IMR-90 (cell line): ENCODE results near the gene MEP1B. TPM values are rescaled to one million over a fixed set of nuclear protein-coding genes. Genes with fewer than 3 reads are reported as not detected.

Experiments
- ATAC-seq: fragments of 200-7000 bp; cut with Tn5 transposase; 2 replicates; pipeline ENCODE4 v1.9.1; 2020; ENCODE audit warnings: low read depth, mild to moderate bottlenecking, moderate library complexity
- BruUV-seq: library from RNA; stranded (reverse); fragments of 400-500 nt; replicated peaks from 2 replicates; lab custom pipeline; 2021; lab: Mats Ljungman, UMichigan
- CTCF ChIA-PET: fragments of 300-600 bp; formaldehyde crosslinking; extraction: SDS; loops from one replicate; lab custom pipeline; 2021; ENCODE audit warnings: antibody characterized with exemption; lab: Yijun Ruan, JAX
- POLR2A ChIA-PET: fragments of 300-600 bp; sonication (Branson Sonifier 250); formaldehyde crosslinking; loops from one replicate; lab custom pipeline; 2022; ENCODE audit warnings: antibody characterized with exemption; ENCODE audit not compliant: unreplicated experiment; lab: Charles Lee
- DNase-seq: peaks from one replicate; pipeline ENCODE4 v3.0.0; 2013
- H2AFZ ChIP-seq: replicated peaks from 2 replicates; pipeline ENCODE3; 2013; ENCODE audit warnings: low read length, mild to moderate bottlenecking; ENCODE audit not compliant: poor library complexity
- H2AK5ac ChIP-seq: 2 replicates; pipeline ENCODE4 v1.6.1; 2013; ENCODE audit warnings: low read depth, low read length, inconsistent platforms
- H2AK9ac ChIP-seq: replicated peaks from 2 replicates; pipeline ENCODE3; 2013; ENCODE audit warnings: mild to moderate bottlenecking, low read depth, low read length, moderate library complexity; ENCODE audit not compliant: poor library complexity
- H2BK120ac ChIP-seq: 2 replicates; pipeline ENCODE4 v1.6.1; 2013; ENCODE audit warnings: low read depth, low read length, inconsistent platforms
- H2BK15ac ChIP-seq: 3 replicates; pipeline ENCODE4 v1.6.1; 2013; ENCODE audit warnings: low read depth, low read length, inconsistent platforms
- H2BK20ac ChIP-seq: 2 replicates; pipeline ENCODE4 v1.6.1; 2013; ENCODE audit warnings: low read depth, mild to moderate bottlenecking, inconsistent platforms, low read length, moderate library complexity
- H2BK5ac ChIP-seq: 2 replicates; pipeline ENCODE4 v1.6.1; 2013; ENCODE audit warnings: mild to moderate bottlenecking, low read depth, low read length, inconsistent platforms; ENCODE audit not compliant: poor library complexity, severe bottlenecking
- H3K14ac ChIP-seq: replicated peaks from 2 replicates; pipeline ENCODE4 v1.6.1; 2013; ENCODE audit warnings: low read depth, low read length, inconsistent platforms
- H3K18ac ChIP-seq: 2 replicates; pipeline ENCODE4 v1.6.1; 2013; ENCODE audit warnings: low read depth, low read length, control low read depth
- H3K23ac ChIP-seq: 2 replicates; pipeline ENCODE4 v1.6.1; 2013; ENCODE audit warnings: low read depth, low read length, inconsistent platforms
- H3K27ac ChIP-seq: 2 replicates; pipeline ENCODE4 v1.5.1; 2013; ENCODE audit warnings: mild to moderate bottlenecking, control low read depth, low read length; ENCODE audit not compliant: insufficient read depth
- H3K27me3 ChIP-seq: 2 replicates; pipeline ENCODE4 v1.6.1; 2013; ENCODE audit warnings: low read length; ENCODE audit not compliant: control insufficient read depth, insufficient read depth
- H3K36me3 ChIP-seq: 2 replicates; pipeline ENCODE4 v1.6.1; 2013; ENCODE audit warnings: low read length, mixed read lengths; ENCODE audit not compliant: control insufficient read depth, insufficient read depth
- H3K4ac ChIP-seq: 2 replicates; pipeline ENCODE4 v1.6.1; 2013; ENCODE audit warnings: low read depth, low read length, inconsistent platforms
- H3K4me1 ChIP-seq: 2 replicates; pipeline ENCODE4 v1.6.1; 2013; ENCODE audit warnings: low read length, mixed read lengths; ENCODE audit not compliant: control insufficient read depth, insufficient read depth
- H3K4me2 ChIP-seq: 2 replicates; pipeline ENCODE4 v1.6.1; 2013; ENCODE audit warnings: low read depth, mild to moderate bottlenecking, control low read depth, low read length, moderate library complexity
- H3K4me3 ChIP-seq: 2 replicates; pipeline ENCODE4 v1.5.1; 2013; ENCODE audit warnings: low read depth, mild to moderate bottlenecking, control low read depth, low read length, moderate library complexity; ENCODE audit not compliant: insufficient read depth
- H3K56ac ChIP-seq: 2 replicates; pipeline ENCODE4 v1.6.1; 2013; ENCODE audit warnings: low read length, inconsistent platforms; ENCODE audit not compliant: insufficient read depth; ENCODE audit errors: extremely low read depth
- H3K79me1 ChIP-seq, 2 experiments: 2 replicates each; pipeline ENCODE4 v1.6.1; 2013; ENCODE audit warnings: low read length in 2 of 2, inconsistent platforms in 1 of 2, low read depth in 1 of 2
- H3K9ac ChIP-seq: 2 replicates; pipeline ENCODE4 v1.6.1; 2013; ENCODE audit warnings: low read depth, low read length, control low read depth
- H3K9me1 ChIP-seq: 2 replicates; pipeline ENCODE4 v1.6.1; 2013; ENCODE audit warnings: low read length, inconsistent platforms; ENCODE audit not compliant: insufficient read depth
- H3K9me3 ChIP-seq: 2 replicates; pipeline ENCODE4 v1.6.1; 2013; ENCODE audit warnings: low read length; ENCODE audit not compliant: control insufficient read depth, insufficient read depth
- H4K20me1 ChIP-seq: 2 replicates; pipeline ENCODE4 v1.6.1; 2013; ENCODE audit warnings: low read length, inconsistent platforms; ENCODE audit not compliant: insufficient read depth
- H4K5ac ChIP-seq: 2 replicates; pipeline ENCODE4 v1.6.1; 2013; ENCODE audit warnings: mild to moderate bottlenecking, low read depth, low read length, control low read depth
- H4K8ac ChIP-seq, 2 experiments: 2 replicates each; pipeline ENCODE4 v1.6.1; 2013; ENCODE audit warnings: low read depth in 2 of 2, low read length in 2 of 2, control low read depth in 1 of 2, inconsistent platforms in 1 of 2
- H4K91ac ChIP-seq: 2 replicates; pipeline ENCODE4 v1.6.1; 2013; ENCODE audit warnings: low read depth, low read length, inconsistent platforms; ENCODE audit not compliant: insufficient read depth
- BHLHE40 ChIP-seq: fragments of 150-350 bp; IDR thresholded peaks from 2 replicates; pipeline ENCODE4 v1.6.1; 2016; ENCODE audit warnings: mild to moderate bottlenecking, low read depth, low read length
- CEBPB ChIP-seq: IDR thresholded peaks from 2 replicates; pipeline ENCODE4 v1.6.1; 2012; ENCODE audit warnings: low read depth, low read length, improper control_type of control experiment
- CHD1 ChIP-seq: IDR thresholded peaks from 2 replicates; pipeline ENCODE4 v1.6.1; 2012; ENCODE audit warnings: low read depth, low read length, improper control_type of control experiment
- ELK1 ChIP-seq: fragments of 150-350 bp; IDR thresholded peaks from 2 replicates; pipeline ENCODE4 v1.6.1; 2016; ENCODE audit warnings: low read depth, mild to moderate bottlenecking, low read length, moderate library complexity, borderline replicate concordance
- FOS ChIP-seq: fragments of 150-350 bp; IDR thresholded peaks from 2 replicates; pipeline ENCODE4 v1.6.1; 2016; ENCODE audit warnings: low read depth, low read length
- MAFK ChIP-seq: IDR thresholded peaks from 2 replicates; pipeline ENCODE4 v1.6.1; 2012; ENCODE audit warnings: low read depth, low read length, improper control_type of control experiment
- MAZ ChIP-seq: IDR thresholded peaks from 2 replicates; pipeline ENCODE4 v1.6.1; 2012; ENCODE audit warnings: low read depth, mild to moderate bottlenecking, low read length, improper control_type of control experiment, moderate library complexity, borderline replicate concordance
- MXI1 ChIP-seq: IDR thresholded peaks from 2 replicates; pipeline ENCODE4 v1.6.1; 2012; ENCODE audit warnings: low read depth, mild to moderate bottlenecking, low read length, moderate library complexity, borderline replicate concordance
- NFE2L2 ChIP-seq: fragments of 150-350 bp; IDR thresholded peaks from 2 replicates; pipeline ENCODE4 v1.6.1; 2016; ENCODE audit warnings: low read depth, mild to moderate bottlenecking, low read length
- POLR2A ChIP-seq: IDR thresholded peaks from 2 replicates; pipeline ENCODE4 v1.6.1; 2012; ENCODE audit warnings: mild to moderate bottlenecking, low read depth, low read length
- RAD21 ChIP-seq: IDR thresholded peaks from 2 replicates; pipeline ENCODE4 v1.6.1; 2012; ENCODE audit warnings: low read length, improper control_type of control experiment
- RCOR1 ChIP-seq: IDR thresholded peaks from 2 replicates; pipeline ENCODE4 v1.6.1; 2012; ENCODE audit warnings: mild to moderate bottlenecking, low read length, improper control_type of control experiment; ENCODE audit not compliant: insufficient replicate concordance
- RFX5 ChIP-seq: IDR thresholded peaks from 2 replicates; pipeline ENCODE4 v1.8.0; 2012; ENCODE audit warnings: low read depth, mild to moderate bottlenecking, low read length, moderate library complexity
- SMC3 ChIP-seq: fragments of 150-350 bp; IDR thresholded peaks from 2 replicates; pipeline ENCODE4 v1.6.1; 2016; ENCODE audit warnings: low read depth, mild to moderate bottlenecking, antibody characterized with exemption, low read length, moderate library complexity
- USF2 ChIP-seq: fragments of 150-350 bp; IDR thresholded peaks from 2 replicates; pipeline ENCODE4 v1.6.1; 2017; ENCODE audit warnings: mild to moderate bottlenecking, antibody characterized with exemption, low read length, low read depth
- WGBS, 2 experiments: methylation state at CpG; one replicate each; pipeline versions ENCODE4 v1.1.5 to v1.1.7; 2013; ENCODE audit warnings: missing lambda C conversion rate in 2 of 2; ENCODE audit not compliant: insufficient read length in 1 of 2; ENCODE audit errors: extremely low coverage in 2 of 2; 5-methylcytosine and 5-hydroxymethylcytosine counted together
- dilution Hi-C: fragments of 300-500 bp; cut with HindIII; formaldehyde crosslinking; loops from one replicate; pipeline ENCODE4 v1.14.3; 2018; ENCODE audit warnings: low sequenced_read_pairs; ENCODE audit not compliant: unreplicated experiment
- in situ Hi-C: fragments of 300-500 bp; cut with MboI; formaldehyde crosslinking; loops from 3 replicates; pipeline ENCODE4 v1.14.3; 2019; ENCODE audit warnings: low sequenced_read_pairs, inconsistent platforms, mixed read lengths
- intact Hi-C: fragments of 100-400 bp; cut with micrococcal nuclease; formaldehyde crosslinking; loops from 2 replicates; pipeline ENCODE4 v1.10.0; 2022
- polyA plus RNA-seq, 3 experiments: library from polyadenylated mRNA; depleted of rRNA; stranded (reverse); fragments of >200 nt; gene quantifications; 2 replicates each; pipeline ENCODE4 v1.2.3, GENCODE V29; 2012; ENCODE audit warnings: low replicate concordance in 1 of 3
- total RNA-seq: library from RNA; depleted of rRNA; stranded (reverse); fragments of >200 nt; gene quantifications from 2 replicates; pipeline ENCODE4 v1.2.3, GENCODE V29; 2012
- TF ChIP-seq, protein P1 (sequence below): conservative IDR thresholded peaks from 2 replicates; pipeline ENCODE4 v1.5.1; 2012; ENCODE audit warnings: mild to moderate bottlenecking, low read depth, low read length, improper control_type of control experiment

Gene MEP1B
- total and polyA plus RNA-seq, 2 of the 4 experiments (the other 2 are of a cell fraction): not detected

DNA sequence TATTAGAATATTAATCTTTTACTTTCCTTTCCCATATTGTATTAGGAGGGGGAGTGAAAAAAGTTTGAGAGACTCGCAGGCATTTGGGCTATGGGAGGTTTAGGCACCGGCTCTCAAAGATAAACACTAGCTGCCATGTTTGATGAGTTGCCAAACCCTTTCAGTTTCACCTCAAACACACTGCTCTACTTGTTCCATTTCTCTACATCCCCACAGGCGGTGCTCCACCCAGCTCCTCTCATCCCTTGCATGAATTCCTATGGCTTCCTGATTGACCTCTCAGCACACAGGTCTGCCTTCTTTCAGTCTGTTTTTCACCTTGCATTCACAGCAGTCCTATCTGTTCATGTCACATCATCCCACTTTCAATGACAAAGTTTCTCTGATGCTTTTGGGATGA lies 65.7 kb downstream of the MEP1B start:
- Histone ChIP-seq H3K4ac (no peak overlapping the region), H2BK20ac (no peak overlapping the region), H3K9ac (no peak overlapping the region), H3K4me1 (no peaks in the 10 kb centered on the region), H3K4me3 (no peak overlapping the region), H3K14ac (no peak overlapping the region), H3K56ac (no peak overlapping the region), H3K36me3 (no peaks in the 10 kb centered on the region), H3K23ac (no peak overlapping the region), H2BK5ac (no peak overlapping the region), H4K20me1 (no peaks in the 10 kb centered on the region), H2AK9ac (no peak overlapping the region), H2BK15ac (no peak overlapping the region), H4K5ac (no peak overlapping the region), H4K8ac (no peak overlapping the region), H3K27ac (no peak overlapping the region), H3K4me2 (no peak overlapping the region), H2BK120ac (no peak overlapping the region), H3K27me3 (peaks cover 2% of the 10 kb centered on the region), H2AFZ (no peak overlapping the region), H4K91ac (no peak overlapping the region), H3K79me1 (no peaks in the 10 kb centered on the region), H3K9me1 (no peaks in the 10 kb centered on the region), H2AK5ac (no peak overlapping the region), H3K18ac (no peak overlapping the region), H3K9me3 (no peaks in the 10 kb centered on the region)
- dilution Hi-C loops: no loop called here
- CTCF ChIA-PET: no interaction called here
- no peak for ATAC-seq
- in situ Hi-C loops: no loop called here
- no peak for DNase-seq
- 50% methylated on average over 1 of the region's 3 CpGs; no CpG with 5 or more reads in 1 of the 2 experiments for WGBS, 2 experiments
- no TSS peak for BruUV-seq
- POLR2A ChIA-PET: no interaction called here
- intact Hi-C loops: no loop called here
- TF ChIP-seq, protein P1, sequence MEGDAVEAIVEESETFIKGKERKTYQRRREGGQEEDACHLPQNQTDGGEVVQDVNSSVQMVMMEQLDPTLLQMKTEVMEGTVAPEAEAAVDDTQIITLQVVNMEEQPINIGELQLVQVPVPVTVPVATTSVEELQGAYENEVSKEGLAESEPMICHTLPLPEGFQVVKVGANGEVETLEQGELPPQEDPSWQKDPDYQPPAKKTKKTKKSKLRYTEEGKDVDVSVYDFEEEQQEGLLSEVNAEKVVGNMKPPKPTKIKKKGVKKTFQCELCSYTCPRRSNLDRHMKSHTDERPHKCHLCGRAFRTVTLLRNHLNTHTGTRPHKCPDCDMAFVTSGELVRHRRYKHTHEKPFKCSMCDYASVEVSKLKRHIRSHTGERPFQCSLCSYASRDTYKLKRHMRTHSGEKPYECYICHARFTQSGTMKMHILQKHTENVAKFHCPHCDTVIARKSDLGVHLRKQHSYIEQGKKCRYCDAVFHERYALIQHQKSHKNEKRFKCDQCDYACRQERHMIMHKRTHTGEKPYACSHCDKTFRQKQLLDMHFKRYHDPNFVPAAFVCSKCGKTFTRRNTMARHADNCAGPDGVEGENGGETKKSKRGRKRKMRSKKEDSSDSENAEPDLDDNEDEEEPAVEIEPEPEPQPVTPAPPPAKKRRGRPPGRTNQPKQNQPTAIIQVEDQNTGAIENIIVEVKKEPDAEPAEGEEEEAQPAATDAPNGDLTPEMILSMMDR: no peak
- TF ChIP-seq CHD1 (no peak), NFE2L2 (no peak), RFX5 (no peak), RCOR1 (no peak), POLR2A (no peak), MAFK (no peak), FOS (no peak), BHLHE40 (no peak), ELK1 (no peak), SMC3 (no peak), RAD21 (no peak), USF2 (no peak), CEBPB (no peak), MXI1 (no peak), MAZ (no peak)
